WERI-Rb-1 (cell line): Measurements from ENCODE around the gene CLP1.

ENCODE experiments used
- DNase-seq: peaks from one replicate; pipeline ENCODE4 v3.0.0-alpha.2; 2020
- H3K27ac ChIP-seq: fragments of 250-450 bp; sonication (Bioruptor Pico); 2 replicates; pipeline ENCODE4 v1.5.1; 2020; ENCODE audit warnings: mild to moderate bottlenecking, moderate library complexity
- H3K27me3 ChIP-seq: fragments of 250-450 bp; sonication (Bioruptor Pico); 2 replicates; pipeline ENCODE4 v1.5.1; 2021; ENCODE audit warnings: mild to moderate bottlenecking, low read depth, moderate library complexity; ENCODE audit not compliant: insufficient read depth, severe bottlenecking
- H3K36me3 ChIP-seq: fragments of 250-450 bp; sonication (Bioruptor Pico); 2 replicates; pipeline ENCODE4 v1.5.1; 2020; ENCODE audit warnings: mild to moderate bottlenecking, moderate library complexity
- H3K4me3 ChIP-seq: 2 replicates; pipeline ENCODE4 v1.5.1; 2011; ENCODE audit warnings: low read depth, mild to moderate bottlenecking, control low read depth, low read length
- H3K9me3 ChIP-seq: fragments of 250-450 bp; sonication (Bioruptor Pico); 2 replicates; pipeline ENCODE4 v1.5.1; 2021; ENCODE audit warnings: mild to moderate bottlenecking, moderate library complexity; ENCODE audit not compliant: severe bottlenecking
- TF ChIP-seq, protein P1 (sequence below): IDR thresholded peaks from 2 replicates; pipeline ENCODE4 v1.5.1; 2011; ENCODE audit warnings: low read depth, mild to moderate bottlenecking, control low read depth, inconsistent platforms, low read length

The CLP1 gene

DNA sequence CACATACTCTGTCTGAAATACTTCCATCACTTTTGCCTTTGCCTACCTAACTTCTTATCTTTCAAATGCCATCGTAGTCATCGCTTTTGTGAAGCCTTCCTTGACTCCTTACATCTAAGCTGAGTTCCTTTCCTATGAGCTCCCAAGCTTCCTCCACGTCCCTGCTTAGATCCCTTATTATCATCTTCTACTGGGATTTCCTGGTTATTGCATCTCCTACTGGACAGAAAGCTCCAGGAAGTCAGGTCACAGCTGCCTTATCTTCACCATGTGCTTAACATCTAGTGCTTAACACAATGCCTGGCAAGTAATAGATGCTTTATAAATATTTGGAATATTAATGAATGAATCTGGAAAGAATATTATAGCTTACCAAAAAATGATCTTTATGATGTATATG, 13.8 kb upstream of the CLP1 start:
- no peaks in the 10 kb centered on the region for H3K36me3 ChIP-seq
- H3K4me3 ChIP-seq: no peak overlapping the region
- TF ChIP-seq, protein P1, sequence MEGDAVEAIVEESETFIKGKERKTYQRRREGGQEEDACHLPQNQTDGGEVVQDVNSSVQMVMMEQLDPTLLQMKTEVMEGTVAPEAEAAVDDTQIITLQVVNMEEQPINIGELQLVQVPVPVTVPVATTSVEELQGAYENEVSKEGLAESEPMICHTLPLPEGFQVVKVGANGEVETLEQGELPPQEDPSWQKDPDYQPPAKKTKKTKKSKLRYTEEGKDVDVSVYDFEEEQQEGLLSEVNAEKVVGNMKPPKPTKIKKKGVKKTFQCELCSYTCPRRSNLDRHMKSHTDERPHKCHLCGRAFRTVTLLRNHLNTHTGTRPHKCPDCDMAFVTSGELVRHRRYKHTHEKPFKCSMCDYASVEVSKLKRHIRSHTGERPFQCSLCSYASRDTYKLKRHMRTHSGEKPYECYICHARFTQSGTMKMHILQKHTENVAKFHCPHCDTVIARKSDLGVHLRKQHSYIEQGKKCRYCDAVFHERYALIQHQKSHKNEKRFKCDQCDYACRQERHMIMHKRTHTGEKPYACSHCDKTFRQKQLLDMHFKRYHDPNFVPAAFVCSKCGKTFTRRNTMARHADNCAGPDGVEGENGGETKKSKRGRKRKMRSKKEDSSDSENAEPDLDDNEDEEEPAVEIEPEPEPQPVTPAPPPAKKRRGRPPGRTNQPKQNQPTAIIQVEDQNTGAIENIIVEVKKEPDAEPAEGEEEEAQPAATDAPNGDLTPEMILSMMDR: peak; percentile 14; the same call in 1 of the 2 replicates
- H3K27ac ChIP-seq: no peak overlapping the region
- no peaks in the 10 kb centered on the region for H3K9me3 ChIP-seq
- no peak for DNase-seq
- H3K27me3 ChIP-seq: peaks cover 42% of the 10 kb centered on the region

DNA sequence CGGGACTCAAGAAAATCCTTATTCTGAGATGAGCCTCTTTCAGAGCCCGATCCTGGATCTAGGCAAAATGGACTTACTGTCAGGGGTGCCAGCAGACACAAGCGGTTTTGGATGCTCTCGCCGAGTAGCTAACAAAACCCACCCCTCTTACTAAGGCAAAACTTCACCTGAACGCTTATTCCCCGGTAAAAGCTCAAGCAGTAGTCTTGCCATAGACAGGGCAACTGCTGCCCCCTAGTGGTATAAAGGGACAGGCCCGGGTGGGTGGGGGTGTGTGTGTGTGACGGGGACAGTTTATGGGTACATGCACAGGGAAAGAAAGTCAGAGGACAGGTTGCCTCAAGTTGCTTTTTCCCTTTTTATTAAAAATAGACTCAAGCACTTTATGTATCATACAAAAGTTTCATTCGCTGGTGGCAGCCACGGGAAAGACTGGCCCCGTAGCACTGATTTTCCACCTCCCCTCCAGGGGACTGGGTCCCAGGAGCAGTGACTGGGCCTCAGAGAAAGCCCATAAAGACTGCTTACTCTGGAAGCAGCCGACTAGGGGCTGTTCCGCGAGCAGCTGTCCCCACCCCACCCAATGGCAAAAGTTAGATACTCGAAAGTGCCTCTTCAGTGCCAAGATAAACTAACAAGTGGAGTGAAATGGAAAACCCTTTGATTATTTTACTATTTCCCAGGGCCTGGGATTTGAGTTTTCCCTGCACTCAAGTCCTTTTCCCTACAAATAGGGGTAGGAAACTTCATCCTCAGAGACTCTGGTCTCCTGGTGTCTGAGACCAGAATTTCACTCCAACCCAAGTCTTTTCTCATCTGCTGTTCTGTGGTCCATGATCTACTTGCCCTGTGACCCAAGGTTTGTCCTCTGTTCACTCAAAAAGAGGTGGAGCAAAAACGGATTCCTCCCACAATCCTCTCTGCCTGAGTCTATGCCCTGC, 12.5 kb upstream of the CLP1 start:
- no peak overlapping the region for H3K4me3 ChIP-seq
- peaks cover 49% of the 10 kb centered on the region for H3K27me3 ChIP-seq
- H3K36me3 ChIP-seq: no peaks in the 10 kb centered on the region
- TF ChIP-seq, protein P1: peak; percentile 73
- peak; percentile 85 for DNase-seq
- H3K9me3 ChIP-seq: no peaks in the 10 kb centered on the region
- no peak overlapping the region for H3K27ac ChIP-seq

DNA sequence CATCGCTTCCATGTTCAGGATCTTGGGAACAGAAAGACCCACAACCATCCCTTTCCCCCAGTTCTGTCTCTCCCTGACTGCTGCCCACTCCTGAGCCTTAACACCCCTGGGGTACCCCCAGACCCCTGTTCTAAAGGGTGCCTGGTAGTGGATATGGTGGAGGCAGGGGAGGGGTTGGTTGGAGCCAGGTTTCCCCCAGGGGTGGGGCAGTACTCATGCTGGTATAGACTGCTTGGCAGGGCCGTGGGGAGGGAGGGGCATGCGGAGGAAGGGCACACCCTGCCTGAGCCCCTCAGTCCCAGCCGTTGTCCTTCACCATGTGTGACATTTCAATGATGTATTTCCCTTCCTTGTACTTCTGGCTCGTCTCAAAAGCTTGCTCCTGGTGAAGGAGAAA, 11.9 kb upstream of the CLP1 start:
- DNase-seq: no peak
- Histone ChIP-seq H3K27ac (no peak overlapping the region), H3K27me3 (peaks cover 49% of the 10 kb centered on the region), H3K36me3 (no peaks in the 10 kb centered on the region), H3K4me3 (no peak overlapping the region), H3K9me3 (no peaks in the 10 kb centered on the region)
- TF ChIP-seq, protein P1: no peak

DNA sequence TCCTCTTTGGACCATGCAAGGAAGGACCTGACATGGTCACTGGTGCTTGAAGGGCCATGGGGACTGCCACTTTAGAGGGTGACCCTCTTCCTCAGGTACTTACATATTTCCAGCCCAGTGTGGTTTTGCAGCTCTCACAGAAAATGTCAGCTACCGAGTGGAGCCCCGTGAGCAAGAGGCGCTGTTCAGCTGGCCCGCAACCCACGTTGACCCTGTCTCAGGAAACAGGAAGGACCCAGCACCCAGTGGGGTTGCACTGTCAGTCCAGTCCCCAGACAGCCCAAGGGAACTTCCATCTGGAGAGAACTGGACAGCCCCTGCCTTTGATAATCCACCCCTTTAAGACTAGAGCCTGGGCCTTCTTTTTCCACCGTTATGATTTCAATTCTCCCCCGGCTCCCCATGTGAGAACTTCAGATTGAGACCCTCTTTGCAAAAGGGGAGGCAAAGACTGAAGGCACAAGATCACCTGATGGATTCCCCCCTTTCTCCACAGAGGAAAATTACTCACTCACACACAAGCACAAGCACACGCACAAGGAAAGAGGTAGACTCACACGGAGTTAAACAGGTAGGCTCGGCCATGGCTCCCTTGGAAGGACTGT, 11.3 kb upstream of the CLP1 start:
- Histone ChIP-seq H3K36me3 (no peaks in the 10 kb centered on the region), H3K27me3 (peaks cover 52% of the 10 kb centered on the region), H3K4me3 (no peak overlapping the region), H3K27ac (no peak overlapping the region), H3K9me3 (no peaks in the 10 kb centered on the region)
- TF ChIP-seq, protein P1: no peak
- DNase-seq: no peak

DNA sequence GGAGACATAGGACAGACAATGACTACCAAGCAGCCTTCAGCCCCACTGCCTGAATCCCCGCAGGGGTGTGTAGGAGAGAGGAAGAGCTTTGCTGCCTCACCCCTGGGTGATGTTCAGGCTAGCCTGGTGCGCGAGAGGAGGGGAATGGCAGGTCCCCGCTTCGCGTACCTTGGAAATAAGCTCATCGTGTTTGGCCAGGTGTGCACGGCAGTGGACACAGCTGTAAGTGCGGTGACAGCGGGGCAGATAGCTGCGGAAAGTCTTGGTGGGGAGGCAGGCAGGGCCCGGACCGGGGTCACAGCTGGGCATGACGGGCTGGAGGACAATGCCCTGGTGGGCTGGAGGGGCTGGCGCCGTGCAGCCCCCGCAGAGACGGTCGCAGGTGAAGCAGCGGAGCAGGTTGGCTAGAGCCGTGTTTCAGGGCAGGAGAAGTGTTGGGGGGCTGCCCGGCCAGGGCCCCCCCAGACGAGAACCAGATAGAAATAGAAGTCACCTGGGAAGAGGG, 10.7 kb upstream of the CLP1 start:
- no peaks in the 10 kb centered on the region for H3K9me3 ChIP-seq
- DNase-seq: no peak
- no peak overlapping the region for H3K27ac ChIP-seq
- no peak overlapping the region for H3K4me3 ChIP-seq
- peaks cover 55% of the 10 kb centered on the region for H3K27me3 ChIP-seq
- no peaks in the 10 kb centered on the region for H3K36me3 ChIP-seq
- TF ChIP-seq, protein P1: no peak
